Cardiac fibroblast (primary cell): Measurements from ENCODE around the gene PALLD.

Experiments
- DNase-seq, 2 donors: peaks; one replicate each; pipeline versions ENCODE4 v3.0.0 to v3.0.0-alpha.2; 2010; ENCODE audit warnings: low read depth in 2 of 2
- H3K4me3 ChIP-seq, 2 donors: replicated peaks in 1 of 2; 1 replicate in 1 of 2; 2 replicates in 1 of 2; pipeline ENCODE4 v1.5.1; 2011; ENCODE audit warnings: low read depth in 2 of 2, low read length in 2 of 2, mild to moderate bottlenecking in 2 of 2, moderate library complexity in 1 of 2
- CTCF ChIP-seq: IDR thresholded peaks from one replicate; pipeline ENCODE4 v1.5.1; 2011; ENCODE audit warnings: low read depth, mild to moderate bottlenecking, low read length, inconsistent platforms

The PALLD gene

DNA sequence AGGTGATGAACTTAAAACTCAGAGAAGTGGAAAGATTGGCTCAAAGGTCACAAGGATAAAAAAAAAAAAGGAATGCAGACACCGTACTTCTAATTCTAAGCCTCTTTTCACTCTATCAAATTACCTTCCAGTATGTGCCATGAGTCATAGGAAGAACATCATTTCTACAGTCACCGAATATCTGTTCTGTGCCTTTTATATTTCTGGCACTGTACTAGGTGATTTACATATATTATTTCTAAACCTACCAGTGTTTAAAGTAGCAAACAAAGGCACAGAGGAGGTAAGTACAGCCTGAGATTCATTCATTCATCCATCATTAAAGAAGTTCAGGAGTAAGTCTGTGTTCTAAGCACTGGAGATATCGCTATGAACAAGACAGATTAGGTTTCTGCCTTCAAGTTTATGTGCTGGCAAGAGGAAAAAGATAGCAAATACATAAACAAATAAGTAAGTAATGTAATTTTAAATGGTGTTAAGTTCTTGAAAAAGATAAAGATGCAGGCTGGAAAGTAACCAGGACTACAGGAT, 65.3 kb downstream of the PALLD start:
- no peak for TF ChIP-seq CTCF
- no peak overlapping the region for H3K4me3 ChIP-seq
- DNase-seq, result peak in 1 of 2 donors; percentile 52

DNA sequence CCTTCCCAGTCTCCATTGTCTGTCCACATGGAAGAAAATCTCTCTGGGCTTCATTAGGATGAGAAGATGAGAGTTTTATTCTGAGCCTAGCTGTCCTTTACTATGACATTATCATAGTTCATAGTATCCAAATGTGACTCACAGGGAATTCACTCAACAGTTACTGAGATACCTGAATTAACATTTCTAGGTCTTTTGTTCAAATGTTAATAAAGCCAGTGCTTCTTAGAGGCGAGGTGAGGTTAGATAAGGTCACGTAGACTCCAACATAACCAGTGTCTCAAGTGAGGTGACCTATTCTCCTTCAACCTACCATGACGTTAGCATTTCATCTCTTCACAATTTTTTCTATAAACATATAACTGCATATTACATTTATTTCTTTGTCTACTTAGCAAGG, 67.2 kb downstream of the PALLD start:
- no peak for TF ChIP-seq CTCF
- H3K4me3 ChIP-seq, result no peak overlapping the region
- no peak for DNase-seq

GRCh38 chr4:168565130-168565529, 68.3 kb downstream of the PALLD start:
- H3K4me3 ChIP-seq, result no peak overlapping the region
- no peak for TF ChIP-seq CTCF
- DNase-seq, result no peak

- TF ChIP-seq CTCF, result no peak
- no peak for DNase-seq
- no peak overlapping the region for H3K4me3 ChIP-seq
Measured at GRCh38 chr4:168566726-168567125, 69.9 kb downstream of the PALLD start.

- no peak overlapping the region for H3K4me3 ChIP-seq
- no peak for TF ChIP-seq CTCF
- peak; percentile 35 to 41 for DNase-seq
Measured at GRCh38 chr4:168569066-168569930, 72.4 kb downstream of the PALLD start.

DNA sequence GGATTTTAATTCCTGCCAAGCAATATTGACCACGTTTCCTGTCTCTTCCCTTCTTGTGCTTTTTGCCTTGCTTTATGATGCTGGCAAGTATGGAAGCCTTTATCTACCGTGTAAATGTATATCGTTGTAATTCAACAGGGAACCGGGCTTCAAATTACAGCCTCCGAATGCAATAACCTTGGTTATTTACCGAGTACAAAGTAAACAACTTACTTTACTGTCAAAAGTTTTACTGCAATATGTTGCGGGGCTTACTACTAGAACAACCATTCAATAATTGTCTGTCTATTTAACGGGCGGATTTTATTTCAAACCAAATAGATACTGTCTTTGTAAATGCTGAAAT, 73.1 kb downstream of the PALLD start:
- no peak for DNase-seq
- no peak for TF ChIP-seq CTCF
- no peak overlapping the region for H3K4me3 ChIP-seq

GRCh38 chr4:168570466-168570865, 73.6 kb downstream of the PALLD start:
- no peak for TF ChIP-seq CTCF
- DNase-seq, result no peak
- H3K4me3 ChIP-seq, result no peak overlapping the region
